ENCODE measurements around the gene MAB21L4.

The MAB21L4 gene

GRCh38 chr2:240895656-240896388 lies at the start of gene MAB21L4:
TSS of gene MAB21L4 (minus strand) at chr2:240896156. CDS start at chr2:240895997, 159 bp downstream.
- no peak for DNase-seq (ENCODE audit: low spot score)

GRCh38 chr2:240936106-240936505 lies 40.1 kb upstream of the MAB21L4 start:
- no peak for DNase-seq (ENCODE audit: low spot score)

- no peak for DNase-seq (ENCODE audit: low spot score)
Observed at GRCh38 chr2:240935103-240935876, 39.3 kb upstream of the MAB21L4 start.

- no peak for DNase-seq (ENCODE audit: low spot score)
Observed at GRCh38 chr2:240934701-240935102, 38.7 kb upstream of the MAB21L4 start.

- no peak for DNase-seq (ENCODE audit: low spot score)
Observed at GRCh38 chr2:240933966-240934700, 38.2 kb upstream of the MAB21L4 start.

GRCh38 chr2:240933048-240933965 lies 37.4 kb upstream of the MAB21L4 start:
- no peak for DNase-seq (ENCODE audit: low spot score)

GRCh38 chr2:240932724-240933047 lies 36.7 kb upstream of the MAB21L4 start:
- DNase-seq (ENCODE audit: low spot score) = no peak

- no peak for DNase-seq (ENCODE audit: low spot score)
Observed at GRCh38 chr2:240932001-240932723, 36.2 kb upstream of the MAB21L4 start.

GRCh38 chr2:240931319-240931949 lies 35.5 kb upstream of the MAB21L4 start:
- DNase-seq (ENCODE audit: low spot score) = no peak

- DNase-seq (ENCODE audit: low spot score) = no peak
Observed at GRCh38 chr2:240930631-240931318, 34.8 kb upstream of the MAB21L4 start.

- DNase-seq (ENCODE audit: low spot score) = no peak
Observed at GRCh38 chr2:240930096-240930630, 34.2 kb upstream of the MAB21L4 start.

GRCh38 chr2:240929364-240930095 lies 33.6 kb upstream of the MAB21L4 start:
- no peak for DNase-seq (ENCODE audit: low spot score)

GRCh38 chr2:240928476-240929363 lies 32.8 kb upstream of the MAB21L4 start:
- DNase-seq (ENCODE audit: low spot score) = no peak

- DNase-seq (ENCODE audit: low spot score) = no peak
Observed at GRCh38 chr2:240927390-240927781, 31.4 kb upstream of the MAB21L4 start.

- DNase-seq (ENCODE audit: low spot score) = no peak
Observed at GRCh38 chr2:240926516-240927389, 30.8 kb upstream of the MAB21L4 start.

GRCh38 chr2:240925568-240926515 lies 29.9 kb upstream of the MAB21L4 start:
- DNase-seq (ENCODE audit: low spot score) = no peak

Data from pons (tissue), 1 donor.